GM19043 (cell line): ENCODE data around the gene DOCK1.
"Not testable (repeated sequence)": the region's sequence is repeated elsewhere in the genome, so short reads cannot be mapped to it uniquely, and the experiment has no call there.

Experiments
- ATAC-seq: cut with Tn5 transposase; IDR thresholded peaks from one replicate; pipeline ENCODE4 v1.9.1; 2021; ENCODE audit warnings: low read depth; ENCODE audit not compliant: unreplicated experiment

The DOCK1 gene

GRCh38 chr10:126924180-126924914 lies 19.1 kb downstream of the DOCK1 start:
- ATAC-seq = no peak

- no peak for ATAC-seq
Observed at GRCh38 chr10:126924915-126925300, 19.7 kb downstream of the DOCK1 start.

GRCh38 chr10:126926568-126926967 lies 21.3 kb downstream of the DOCK1 start:
- ATAC-seq = no peak

GRCh38 chr10:126927799-126928198 lies 22.6 kb downstream of the DOCK1 start:
- no peak for ATAC-seq

GRCh38 chr10:126928274-126928673 lies 23.0 kb downstream of the DOCK1 start:
- no peak for ATAC-seq

- ATAC-seq = no peak
Observed at GRCh38 chr10:126929391-126929790, 24.2 kb downstream of the DOCK1 start.

- no peak for ATAC-seq
Observed at GRCh38 chr10:126930131-126930882, 25.1 kb downstream of the DOCK1 start.

- ATAC-seq = no peak
Observed at GRCh38 chr10:126930883-126931503, 25.8 kb downstream of the DOCK1 start.

- ATAC-seq = no peak
Observed at GRCh38 chr10:126931544-126931943, 26.3 kb downstream of the DOCK1 start.

- ATAC-seq = no peak
Observed at GRCh38 chr10:126932516-126932915, 27.3 kb downstream of the DOCK1 start.

- no peak for ATAC-seq
Observed at GRCh38 chr10:126933116-126933515, 27.9 kb downstream of the DOCK1 start.

GRCh38 chr10:126935263-126935946 lies 30.2 kb downstream of the DOCK1 start:
- no peak for ATAC-seq

- ATAC-seq = no peak
Observed at GRCh38 chr10:126937026-126937425, 31.8 kb downstream of the DOCK1 start.

GRCh38 chr10:126938121-126938520 lies 32.9 kb downstream of the DOCK1 start:
- ATAC-seq = not testable (repeated sequence)

GRCh38 chr10:126939706-126940105 lies 34.5 kb downstream of the DOCK1 start:
- ATAC-seq = no peak

- no peak for ATAC-seq
Observed at GRCh38 chr10:126940670-126941310, 35.6 kb downstream of the DOCK1 start.

GRCh38 chr10:126944191-126944590 lies 39.0 kb downstream of the DOCK1 start:
- no peak for ATAC-seq

- no peak for ATAC-seq
Observed at GRCh38 chr10:126945351-126946030, 40.3 kb downstream of the DOCK1 start.

- no peak for ATAC-seq
Observed at GRCh38 chr10:126946746-126947145, 41.5 kb downstream of the DOCK1 start.
